GM10266 (cell line): Measurements from ENCODE around the gene NOMO2.
"Not testable (repeated sequence)": the region's sequence is repeated elsewhere in the genome, so short reads cannot be mapped to it uniquely, and the experiment has no call there.

Source experiments
- DNase-seq: peaks from one replicate; pipeline ENCODE4 v3.0.0; 2012; ENCODE audit errors: extremely low spot score

NOMO2 gene

GRCh38 chr16:18561727-18562314 is at the start of gene NOMO2:
NOMO2 (minus strand) TSS chr16:18562097; CDS start chr16:18562040, 57 bp downstream.
- DNase-seq = not testable (repeated sequence)

DNA sequence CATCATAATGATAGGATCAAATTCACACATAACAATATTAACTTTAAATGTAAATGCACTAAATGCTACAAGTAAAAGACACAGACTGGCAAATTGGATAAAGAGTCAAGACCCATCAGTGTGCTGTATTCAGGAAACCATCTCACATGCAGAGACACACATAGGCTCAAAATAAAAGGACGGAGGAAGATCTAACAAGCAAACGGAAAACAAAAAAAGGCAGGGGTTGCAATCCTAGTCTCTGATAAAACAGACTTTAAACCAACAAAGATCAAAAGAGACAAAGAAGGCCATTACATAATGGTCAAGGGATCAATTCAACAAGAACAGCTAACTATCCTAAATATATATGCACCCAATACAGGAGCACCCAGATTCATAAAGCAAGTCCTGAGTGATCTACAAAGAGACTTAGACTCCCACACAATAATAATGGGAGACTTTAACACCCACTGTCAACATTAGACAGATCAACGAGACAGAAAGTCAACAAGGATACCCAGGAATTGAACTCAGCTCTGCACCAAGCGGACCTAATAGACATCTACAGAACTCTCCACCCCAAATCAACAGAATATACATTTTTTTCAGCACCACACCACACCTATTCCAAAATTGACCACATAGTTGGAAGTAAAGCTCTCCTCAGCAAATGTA is 48.4 kb upstream of the NOMO2 start:
- DNase-seq = not testable (repeated sequence)

DNA sequence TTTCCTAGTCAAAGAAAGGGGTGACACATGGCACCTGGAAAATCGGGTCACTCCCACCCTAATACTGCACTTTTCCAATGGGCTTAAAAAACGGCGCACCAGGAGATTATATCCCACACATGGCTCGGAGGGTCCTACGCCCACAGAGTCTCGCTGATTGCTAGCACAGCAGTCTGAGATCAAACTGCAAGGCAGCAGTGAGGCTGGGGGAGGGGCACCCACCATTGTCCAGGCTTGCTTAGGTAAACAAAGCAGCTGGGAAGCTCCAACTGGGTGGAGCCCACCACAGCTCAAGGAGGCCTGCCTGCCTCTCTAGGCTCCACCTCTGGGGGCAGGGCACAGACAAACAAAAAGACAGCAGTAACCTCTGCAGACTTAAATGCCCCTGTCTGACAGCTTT is 46.4 kb upstream of the NOMO2 start:
- not testable (repeated sequence) for DNase-seq

- DNase-seq = not testable (repeated sequence)
Measured at GRCh38 chr16:18603572-18604246, 41.8 kb upstream of the NOMO2 start.

GRCh38 chr16:18598582-18598981 is 36.7 kb upstream of the NOMO2 start:
- DNase-seq = not testable (repeated sequence)

- DNase-seq = not testable (repeated sequence)
Measured at GRCh38 chr16:18597734-18598133, 35.8 kb upstream of the NOMO2 start.

DNA sequence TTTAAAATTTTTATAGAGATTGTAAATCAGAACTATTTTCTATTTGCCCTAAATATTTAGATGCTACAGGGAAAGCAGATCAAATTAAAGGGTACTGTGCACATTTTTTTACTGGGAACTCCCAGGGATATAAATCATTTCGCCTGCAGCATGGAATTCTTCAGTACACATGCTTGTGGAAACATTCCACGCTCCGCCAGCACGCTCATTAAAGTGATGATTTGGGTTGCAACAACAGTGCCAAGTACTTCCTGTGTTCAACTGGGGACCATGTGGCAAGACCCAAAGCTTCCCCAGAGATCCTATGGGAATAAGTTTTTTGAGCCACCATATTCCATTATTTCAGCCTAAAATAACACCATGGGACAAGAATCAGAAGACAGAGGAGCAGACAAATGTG is 35.4 kb upstream of the NOMO2 start:
- DNase-seq = not testable (repeated sequence)

- DNase-seq = not testable (repeated sequence)
Measured at GRCh38 chr16:18595796-18596195, 33.9 kb upstream of the NOMO2 start.

DNA sequence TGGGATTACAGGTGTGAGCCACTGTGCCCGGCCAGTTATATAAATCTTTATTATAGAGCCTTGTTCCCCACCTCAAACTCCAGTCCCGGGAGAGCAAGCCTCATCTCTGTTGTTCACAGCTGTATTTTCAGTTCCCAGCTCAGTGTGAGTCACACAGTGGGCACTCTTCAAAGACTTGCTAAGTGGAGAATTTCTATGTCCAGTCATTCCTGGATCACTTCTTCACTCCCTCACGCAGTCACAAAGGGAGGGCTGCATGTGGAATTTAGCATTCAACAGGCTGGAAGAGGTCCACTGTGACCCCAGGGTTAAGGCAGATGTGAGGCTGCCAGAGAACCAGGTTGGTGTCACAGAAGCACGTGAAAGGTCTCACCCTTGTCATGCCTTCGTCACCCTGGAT is 33.0 kb upstream of the NOMO2 start:
- DNase-seq = not testable (repeated sequence)

DNA sequence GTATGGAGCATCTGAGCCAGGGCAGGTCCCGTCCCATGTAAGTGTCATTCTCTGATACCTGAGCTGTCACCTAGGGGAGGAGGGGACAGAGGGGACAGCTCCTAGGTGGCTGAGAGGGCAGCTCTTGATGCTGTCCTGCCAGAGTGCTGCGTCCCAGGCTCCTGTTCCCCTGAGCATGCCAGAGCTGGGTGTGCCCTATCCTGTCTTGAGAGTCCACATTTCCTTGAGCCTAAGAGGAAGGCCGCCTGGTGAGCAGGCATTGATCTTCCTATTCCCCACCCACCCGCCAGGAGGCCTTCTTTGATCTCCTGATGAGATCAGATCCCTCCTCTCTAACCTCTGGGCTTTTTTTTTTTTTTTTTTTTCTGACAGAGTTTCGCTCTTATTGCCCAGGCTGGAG is 32.0 kb upstream of the NOMO2 start:
- DNase-seq = not testable (repeated sequence)

DNA sequence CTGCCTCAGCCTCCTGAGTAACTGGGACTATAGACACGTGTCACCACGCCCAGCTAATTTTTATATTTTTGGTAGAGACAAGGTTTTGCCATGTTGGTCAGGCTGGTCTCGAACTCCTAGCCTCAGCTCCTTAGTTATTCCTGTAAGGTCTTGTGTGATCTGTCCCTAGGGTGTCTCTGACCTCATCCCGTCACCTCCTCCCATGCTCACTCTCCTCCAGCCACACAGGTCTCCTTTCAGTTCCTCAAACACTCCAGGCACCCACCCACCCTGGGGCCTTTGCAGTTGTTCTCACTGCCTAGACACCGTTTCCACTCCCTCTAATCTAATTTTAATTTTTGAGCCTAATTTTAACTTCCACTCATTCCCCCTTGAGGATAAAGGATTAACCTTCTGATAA is 31.1 kb upstream of the NOMO2 start:
- not testable (repeated sequence) for DNase-seq

- not testable (repeated sequence) for DNase-seq
Measured at GRCh38 chr16:18591908-18592307, 30.0 kb upstream of the NOMO2 start.

DNA sequence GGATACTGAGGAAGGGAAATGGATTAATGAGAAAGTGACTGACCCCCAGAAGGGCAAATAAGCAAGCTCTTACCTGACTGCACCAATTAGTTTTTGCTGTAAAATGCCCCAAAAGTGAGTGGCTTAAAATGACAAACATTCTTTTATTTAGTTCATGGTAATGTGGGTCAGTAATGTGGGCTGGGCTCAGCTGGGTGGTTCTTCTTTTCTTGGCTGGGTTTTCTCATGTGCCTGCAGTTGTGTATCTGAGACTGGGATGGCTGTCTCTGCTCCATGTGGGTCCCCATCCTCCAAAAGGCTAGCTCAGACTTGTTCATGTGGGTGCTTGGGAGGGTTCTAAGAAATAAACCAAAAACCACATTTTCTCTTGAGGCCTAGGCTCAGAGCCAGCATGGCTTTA is 29.5 kb upstream of the NOMO2 start:
- not testable (repeated sequence) for DNase-seq

DNA sequence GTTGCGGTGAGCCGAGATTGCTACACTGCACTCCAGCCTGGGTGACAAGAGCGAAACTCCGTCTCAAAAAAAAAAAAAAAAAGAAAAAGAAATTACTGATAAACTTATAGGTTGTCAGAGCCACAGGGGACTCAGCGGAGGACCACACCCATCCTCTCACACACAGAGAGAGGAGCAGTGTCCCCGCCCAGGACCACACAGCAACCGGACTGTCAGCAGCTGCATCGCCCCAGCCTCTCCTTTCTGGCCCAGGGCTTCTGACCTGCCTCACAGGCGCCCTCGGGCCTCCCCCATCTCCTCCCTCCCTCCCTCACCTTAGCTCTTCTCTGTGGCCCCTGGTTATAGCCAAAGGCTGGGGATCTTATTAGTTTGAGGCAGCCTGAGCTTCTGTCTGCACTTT is 27.9 kb upstream of the NOMO2 start:
- not testable (repeated sequence) for DNase-seq

DNA sequence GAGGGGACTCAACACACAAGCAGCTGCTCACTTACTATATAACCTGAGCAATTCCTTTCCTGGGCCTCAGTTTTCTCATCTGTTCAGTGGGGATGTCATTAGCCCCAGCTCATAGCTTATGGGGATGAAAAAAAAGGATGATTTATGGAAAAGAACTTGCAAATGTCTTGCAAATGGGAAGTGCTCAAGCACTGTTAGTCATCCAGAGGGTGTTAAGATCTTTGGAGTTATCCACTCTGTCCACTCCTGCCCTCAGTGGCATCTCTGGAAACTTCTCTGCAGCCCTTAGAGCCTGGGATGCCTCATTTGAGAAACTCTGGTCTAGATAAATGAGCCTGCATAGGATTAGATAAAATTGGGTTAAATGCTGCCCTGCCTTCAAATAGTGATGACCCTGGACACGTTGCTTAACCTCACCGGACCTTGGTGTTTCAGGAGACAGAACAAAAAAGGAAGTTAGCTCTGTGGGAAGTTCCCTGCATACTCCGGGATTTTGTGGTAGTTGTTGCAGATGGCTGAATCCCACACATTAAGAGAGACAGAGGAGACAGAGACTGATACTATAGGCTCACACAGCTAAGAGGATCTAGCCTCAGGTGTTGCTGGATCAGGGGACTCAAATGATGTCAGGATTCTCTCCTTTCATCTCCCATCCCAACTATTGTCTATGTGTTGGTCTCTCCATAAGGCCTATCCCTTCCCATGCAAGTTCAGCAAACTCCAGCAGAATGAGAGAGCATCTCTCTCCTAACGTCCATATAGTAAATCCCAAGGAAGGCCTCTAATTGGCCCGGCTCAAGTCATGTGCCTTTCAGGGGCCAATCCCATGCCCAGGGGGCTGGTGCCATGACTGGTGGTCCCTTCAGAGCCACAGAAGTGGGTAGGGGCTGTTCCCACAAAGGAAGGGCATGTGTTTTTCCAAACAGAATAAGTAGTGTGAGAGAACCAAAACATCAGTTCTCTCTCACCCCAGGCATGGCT is 25.0 kb upstream of the NOMO2 start:
- not testable (repeated sequence) for DNase-seq

DNA sequence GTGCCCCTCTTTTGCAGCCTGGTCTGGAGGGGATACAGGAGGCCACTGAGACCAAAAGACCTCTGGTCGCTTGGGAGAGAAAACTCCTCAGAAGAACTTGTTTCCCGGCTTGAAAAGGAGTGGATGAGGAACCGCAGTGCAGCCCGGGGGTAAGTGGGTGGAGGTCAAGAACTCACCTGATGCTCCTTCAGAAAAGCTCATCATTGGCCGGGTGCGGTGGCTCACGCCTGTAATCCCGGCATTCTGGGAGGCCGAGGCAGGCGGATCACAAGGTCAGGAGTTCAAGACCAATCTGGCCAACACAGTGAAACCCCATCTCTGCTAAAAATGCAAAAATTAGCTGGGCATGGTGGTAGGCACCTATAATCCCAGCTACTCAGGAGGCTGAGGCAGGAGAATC is 23.9 kb upstream of the NOMO2 start:
- DNase-seq = not testable (repeated sequence)
